ENCODE measurements around the gene LDLRAD4.

The LDLRAD4 gene

DNA sequence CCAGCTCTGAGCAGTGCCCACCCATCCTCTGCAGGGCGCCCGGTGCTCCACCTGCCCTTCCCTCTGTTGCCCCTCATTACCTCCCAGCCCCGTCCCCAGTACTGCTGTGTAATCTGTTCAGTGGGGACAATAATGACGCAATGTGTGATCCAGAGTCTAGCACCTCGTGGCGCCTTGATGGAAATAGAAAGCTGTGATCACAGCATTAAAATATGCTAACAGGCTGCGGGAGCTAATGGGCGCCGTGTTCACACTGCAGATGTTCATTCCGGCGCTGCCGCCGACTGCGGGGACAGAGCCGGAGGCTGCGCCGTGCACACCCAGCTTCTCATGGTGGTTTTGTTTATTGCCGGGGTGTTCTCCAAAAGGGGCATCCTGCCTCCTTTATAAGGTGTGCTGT lies 235.2 kb downstream of the LDLRAD4 start:
- DNase-seq (ENCODE audit: extremely low read depth, low read depth), result no peak
- TF ChIP-seq, protein P1, sequence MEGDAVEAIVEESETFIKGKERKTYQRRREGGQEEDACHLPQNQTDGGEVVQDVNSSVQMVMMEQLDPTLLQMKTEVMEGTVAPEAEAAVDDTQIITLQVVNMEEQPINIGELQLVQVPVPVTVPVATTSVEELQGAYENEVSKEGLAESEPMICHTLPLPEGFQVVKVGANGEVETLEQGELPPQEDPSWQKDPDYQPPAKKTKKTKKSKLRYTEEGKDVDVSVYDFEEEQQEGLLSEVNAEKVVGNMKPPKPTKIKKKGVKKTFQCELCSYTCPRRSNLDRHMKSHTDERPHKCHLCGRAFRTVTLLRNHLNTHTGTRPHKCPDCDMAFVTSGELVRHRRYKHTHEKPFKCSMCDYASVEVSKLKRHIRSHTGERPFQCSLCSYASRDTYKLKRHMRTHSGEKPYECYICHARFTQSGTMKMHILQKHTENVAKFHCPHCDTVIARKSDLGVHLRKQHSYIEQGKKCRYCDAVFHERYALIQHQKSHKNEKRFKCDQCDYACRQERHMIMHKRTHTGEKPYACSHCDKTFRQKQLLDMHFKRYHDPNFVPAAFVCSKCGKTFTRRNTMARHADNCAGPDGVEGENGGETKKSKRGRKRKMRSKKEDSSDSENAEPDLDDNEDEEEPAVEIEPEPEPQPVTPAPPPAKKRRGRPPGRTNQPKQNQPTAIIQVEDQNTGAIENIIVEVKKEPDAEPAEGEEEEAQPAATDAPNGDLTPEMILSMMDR (IDR thresholded peaks at IDR 0.05; ENCODE audit: low read depth, low read length), result no peak

DNA sequence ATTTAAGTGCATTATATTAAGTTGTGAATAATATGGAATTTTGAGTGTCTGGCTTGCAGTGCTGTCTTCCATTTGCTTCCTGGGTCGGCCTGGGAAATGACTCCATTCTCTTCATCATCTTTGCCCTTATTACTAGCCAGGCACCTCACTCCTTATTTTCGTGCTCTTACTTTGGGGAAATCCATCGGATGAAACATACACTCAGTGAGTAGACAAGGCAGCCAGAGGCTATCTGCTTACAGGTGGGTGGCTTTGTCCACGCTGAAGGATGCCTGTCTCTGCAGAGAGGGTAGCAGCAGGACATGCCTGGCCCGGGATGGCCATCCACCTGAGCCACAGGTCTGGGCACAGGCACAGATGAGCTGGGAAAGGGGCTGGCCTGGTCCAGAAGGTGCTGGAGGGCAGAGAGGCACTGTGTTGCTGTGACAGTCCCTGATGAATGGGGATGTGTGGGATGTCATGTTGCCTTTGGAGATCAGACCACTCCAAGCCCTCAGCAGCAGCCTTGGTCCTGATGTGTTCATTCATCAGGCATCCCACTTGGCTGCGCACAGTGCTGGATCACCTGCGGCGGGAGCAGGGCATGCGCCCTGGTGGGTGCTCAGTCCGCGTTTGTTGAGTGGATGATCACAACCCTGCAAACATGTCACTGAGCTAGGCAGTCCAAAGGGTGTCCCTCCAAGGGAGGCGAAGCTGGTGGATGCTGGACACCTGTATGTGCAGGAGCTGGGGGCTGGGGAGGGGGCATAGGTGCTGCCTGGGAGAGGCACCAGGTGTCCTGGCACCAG lies 236.0 kb downstream of the LDLRAD4 start:
- TF ChIP-seq, protein P1 (IDR thresholded peaks at IDR 0.05; ENCODE audit: low read depth, low read length), result no peak
- DNase-seq (ENCODE audit: extremely low read depth, low read depth), result no peak

DNA sequence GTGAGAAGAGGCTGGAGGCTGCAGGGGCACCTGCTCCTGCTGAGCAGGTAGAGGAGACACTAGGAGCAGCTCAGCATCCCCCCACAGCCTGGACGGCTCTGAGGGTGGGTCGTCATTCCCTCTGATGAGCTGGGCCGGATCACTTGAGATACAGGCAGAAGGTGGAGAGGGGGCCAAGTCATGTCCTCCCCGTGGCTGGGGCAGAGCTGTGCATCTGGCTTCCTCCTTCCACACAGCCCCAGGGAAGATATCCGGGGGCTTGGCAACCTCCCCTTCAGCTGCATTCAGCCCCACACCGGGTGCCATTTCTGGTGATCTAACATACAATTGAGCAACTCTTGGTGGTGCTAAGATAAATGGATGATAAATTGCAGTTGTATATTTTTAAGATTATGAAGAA lies 236.9 kb downstream of the LDLRAD4 start:
- no peak for DNase-seq (ENCODE audit: extremely low read depth, low read depth)
- TF ChIP-seq, protein P1 (IDR thresholded peaks at IDR 0.05; ENCODE audit: low read depth, low read length), result no peak

DNA sequence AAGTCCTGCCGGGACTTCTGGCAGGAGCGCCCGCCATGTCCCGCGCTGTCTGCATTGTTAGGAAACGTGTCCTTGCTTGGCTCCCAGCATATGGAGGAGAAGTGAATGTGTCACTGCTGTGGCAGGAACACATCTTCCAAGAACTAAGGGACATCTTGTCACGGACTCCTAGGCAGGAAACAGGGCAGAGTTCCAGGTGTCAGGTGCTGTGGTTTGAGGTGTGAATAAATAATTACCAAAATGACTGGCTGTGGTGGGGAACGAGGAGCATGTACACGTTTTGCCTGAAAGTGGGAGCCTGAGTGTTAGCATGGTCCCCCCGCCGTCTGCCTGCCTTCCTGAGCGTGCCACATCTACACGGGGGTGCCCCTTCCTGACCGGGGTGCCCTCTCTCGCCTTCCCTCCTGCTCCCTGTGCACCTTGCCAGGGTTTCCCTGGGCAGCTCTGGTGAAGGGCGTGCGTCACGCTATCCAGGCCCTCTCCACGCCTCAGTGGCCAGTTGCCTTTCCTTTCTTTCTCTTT lies 237.5 kb downstream of the LDLRAD4 start:
- no peak for DNase-seq (ENCODE audit: extremely low read depth, low read depth)
- TF ChIP-seq, protein P1 (IDR thresholded peaks at IDR 0.05; ENCODE audit: low read depth, low read length), result no peak

DNA sequence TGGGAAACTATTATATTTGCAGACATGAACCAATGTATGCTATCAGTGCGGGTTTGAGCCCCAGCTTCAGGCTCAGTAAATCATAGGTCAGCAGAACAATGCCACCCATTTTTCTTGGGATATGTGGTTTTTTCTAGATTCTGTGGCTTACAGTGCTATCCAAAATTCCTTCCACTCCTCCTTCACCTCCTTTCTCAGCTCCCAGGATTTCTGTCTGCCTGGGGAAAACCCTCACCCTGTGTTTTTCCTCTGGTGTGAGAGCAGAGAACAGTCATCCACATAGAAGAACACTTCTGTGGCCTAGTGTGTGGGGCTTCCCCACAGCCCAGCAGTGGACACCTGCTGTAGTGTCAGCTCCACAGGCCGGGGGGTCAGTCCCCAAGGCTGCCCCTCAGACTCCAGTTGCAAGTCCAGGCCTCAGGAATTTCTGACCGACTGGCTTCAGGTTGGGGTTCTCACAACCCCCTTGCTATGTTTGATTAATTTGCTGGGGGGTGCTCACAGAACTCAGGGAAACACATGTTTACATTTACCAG lies 238.2 kb downstream of the LDLRAD4 start:
- TF ChIP-seq, protein P1 (IDR thresholded peaks at IDR 0.05; ENCODE audit: low read depth, low read length), result no peak
- no peak for DNase-seq (ENCODE audit: extremely low read depth, low read depth)

DNA sequence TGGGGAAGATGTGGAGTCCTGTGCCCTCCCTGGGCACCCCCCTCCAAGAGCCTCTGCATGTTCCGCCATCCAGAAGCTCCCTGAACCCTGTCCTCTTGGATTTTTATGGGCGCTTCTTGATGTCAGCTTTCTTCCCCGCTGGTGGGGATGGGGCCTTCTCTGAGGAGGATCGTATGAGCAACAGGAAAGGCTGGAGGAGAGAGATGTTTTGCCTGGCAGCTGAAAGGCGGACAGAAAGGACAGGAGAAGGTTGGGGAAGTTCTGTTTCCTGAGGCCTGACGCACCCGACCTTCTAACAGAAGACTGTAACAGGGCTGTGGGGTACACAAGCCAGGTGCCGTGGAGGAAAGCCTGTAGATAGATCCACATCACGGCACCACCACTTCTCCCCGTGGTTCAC lies 238.8 kb downstream of the LDLRAD4 start:
- no peak for DNase-seq (ENCODE audit: extremely low read depth, low read depth)
- TF ChIP-seq, protein P1 (IDR thresholded peaks at IDR 0.05; ENCODE audit: low read depth, low read length), result no peak

DNA sequence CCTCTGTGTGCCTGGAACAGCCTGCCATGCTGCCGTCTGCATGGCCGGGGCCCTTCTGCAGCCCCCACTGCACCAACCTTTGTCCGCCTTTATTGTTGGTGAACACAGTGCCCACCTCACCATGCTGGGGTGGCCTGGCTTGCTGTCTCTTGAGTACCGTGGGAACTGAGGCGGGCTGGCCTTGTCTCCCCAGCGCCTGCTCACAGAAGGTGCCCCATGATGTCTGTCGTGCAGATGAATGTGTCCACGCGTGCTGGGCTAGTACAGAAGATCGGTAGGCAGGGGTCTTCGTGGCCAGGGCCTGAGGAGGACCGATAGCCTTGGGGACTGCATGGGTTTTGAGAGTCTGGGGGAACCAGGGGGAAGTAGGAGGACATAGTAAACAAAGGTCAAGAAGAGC lies 242.4 kb downstream of the LDLRAD4 start:
- DNase-seq (ENCODE audit: extremely low read depth, low read depth), result no peak
- TF ChIP-seq, protein P1 (IDR thresholded peaks at IDR 0.05; ENCODE audit: low read depth, low read length), result no peak
